ENCODE data around the gene OTOP1. TPM values are rescaled to one million over a fixed set of nuclear protein-coding genes. Genes with fewer than 3 reads are reported as not detected.
A peak's percentile ranks its signal among the peaks of the same experiment; 100 is the strongest.
"Not testable (repeated sequence)": the region's sequence is repeated elsewhere in the genome, so short reads cannot be mapped to it uniquely, and the experiment has no call there.

The OTOP1 gene
- total RNA-seq, 2 experiments from 2014 or later = not detected

DNA sequence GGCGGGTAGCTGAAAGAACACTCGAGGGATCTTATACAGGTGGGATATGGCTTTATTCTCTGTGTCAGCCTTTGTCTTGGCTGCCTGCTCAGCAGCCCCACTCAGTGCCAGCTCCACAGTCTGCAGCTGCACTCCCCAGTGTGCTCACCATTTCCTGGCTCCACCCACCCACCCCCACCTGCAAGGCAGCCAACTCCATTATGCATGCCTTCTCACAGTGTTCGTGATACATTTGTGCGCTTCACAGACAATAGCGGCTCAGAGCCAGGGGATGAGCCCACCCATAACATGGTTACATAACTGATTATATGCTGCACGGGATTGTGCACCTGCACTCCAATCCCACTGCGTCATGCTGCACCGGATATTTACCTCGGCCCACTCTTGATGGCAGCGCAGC lies 30.1 kb upstream of the OTOP1 start:
- H3K4me3 Mint-ChIP-seq = no peak overlapping the region
- no peaks in the 10 kb centered on the region for H3K36me3 Mint-ChIP-seq (ENCODE audit: low read depth)
- peaks cover 6% of the 10 kb centered on the region for H3K4me1 Mint-ChIP-seq (ENCODE audit: low read depth)
- H3K27me3 Mint-ChIP-seq (ENCODE audit: low read depth) = peaks cover 10% of the 10 kb centered on the region
- ATAC-seq (no peak), DNase-seq (no peak)
- CTCF ChIA-PET = interaction anchor here (0.9 to 2.8 kb wide), 5 partner anchors 9 to 175 kb away, joined by 3 to 9 read pairs (median 5); partner anchors contain the start of gene TMEM128
- H3K27ac Mint-ChIP-seq = no peak overlapping the region
- H3K9me3 Mint-ChIP-seq (ENCODE audit: insufficient read depth) = no peaks in the 10 kb centered on the region
- POLR2A ChIA-PET = interaction anchor here (0.6 kb wide), 1 partner anchor 177 kb away, joined by 3 read pairs; no protein-coding TSS in a partner anchor

DNA sequence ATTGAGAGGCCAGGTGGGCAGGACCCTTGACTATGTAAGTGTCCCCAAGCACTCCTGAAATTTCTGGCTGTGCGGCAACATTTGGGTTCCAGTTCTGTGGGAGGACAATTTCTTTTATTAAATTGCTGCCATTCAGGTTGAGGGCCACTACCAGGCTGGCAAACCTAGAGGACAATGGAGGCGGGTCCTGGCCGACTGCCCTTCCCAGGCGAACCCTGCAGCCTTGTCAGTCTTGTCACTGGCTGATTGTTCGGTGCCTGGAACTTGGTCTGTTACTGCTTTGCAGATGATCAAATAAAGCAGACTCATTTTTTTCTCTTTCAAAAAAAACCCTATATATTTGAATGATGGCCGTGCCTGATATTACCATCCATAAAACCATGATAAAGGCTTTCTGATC lies 27.9 kb upstream of the OTOP1 start:
- ChIA-PET CTCF (interaction anchor here (1.0 to 2.8 kb wide), 4 partner anchors 14 to 177 kb away, joined by 4 to 9 read pairs (median 5); no protein-coding TSS in a partner anchor), POLR2A (no interaction called here)
- H3K4me1 Mint-ChIP-seq (ENCODE audit: low read depth) = peaks cover 3% of the 10 kb centered on the region
- ATAC-seq (no peak), DNase-seq (no peak)
- no peak overlapping the region for H3K4me3 Mint-ChIP-seq
- no peaks in the 10 kb centered on the region for H3K36me3 Mint-ChIP-seq (ENCODE audit: low read depth)
- H3K9me3 Mint-ChIP-seq (ENCODE audit: insufficient read depth) = no peaks in the 10 kb centered on the region
- no peak overlapping the region for H3K27ac Mint-ChIP-seq
- peaks cover 10% of the 10 kb centered on the region for H3K27me3 Mint-ChIP-seq (ENCODE audit: low read depth)

DNA sequence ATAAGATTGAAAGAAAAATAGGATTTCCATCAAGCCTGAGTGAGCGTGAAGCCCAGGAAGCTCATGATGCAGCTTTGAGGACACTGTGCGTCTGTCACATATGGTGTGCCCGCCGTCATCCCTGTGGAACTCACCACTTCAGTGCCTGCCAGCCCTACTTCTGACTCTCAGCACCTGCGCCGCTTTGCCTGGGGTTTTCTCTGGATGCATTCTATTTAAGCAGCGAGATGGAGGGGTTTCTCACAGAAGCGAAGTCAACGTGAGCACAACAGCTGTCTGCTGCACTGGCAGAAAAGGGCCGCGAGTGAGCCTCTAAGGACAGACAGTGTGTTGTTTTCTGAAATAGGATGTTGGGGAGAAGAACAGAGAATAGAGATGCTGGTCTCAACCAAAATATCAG lies 27.5 kb upstream of the OTOP1 start:
- H3K27me3 Mint-ChIP-seq (ENCODE audit: low read depth) = peaks cover 10% of the 10 kb centered on the region
- no peak overlapping the region for H3K4me3 Mint-ChIP-seq
- CTCF ChIA-PET = interaction anchor here (1.0 to 2.8 kb wide), 3 partner anchors 14 to 178 kb away, joined by 4 to 9 read pairs (median 5); no protein-coding TSS in a partner anchor
- no peak for ATAC-seq
- H3K27ac Mint-ChIP-seq = no peak overlapping the region
- POLR2A ChIA-PET = no interaction called here
- H3K36me3 Mint-ChIP-seq (ENCODE audit: low read depth) = no peaks in the 10 kb centered on the region
- no peak for DNase-seq
- H3K9me3 Mint-ChIP-seq (ENCODE audit: insufficient read depth) = no peaks in the 10 kb centered on the region
- peaks cover 5% of the 10 kb centered on the region for H3K4me1 Mint-ChIP-seq (ENCODE audit: low read depth)

DNA sequence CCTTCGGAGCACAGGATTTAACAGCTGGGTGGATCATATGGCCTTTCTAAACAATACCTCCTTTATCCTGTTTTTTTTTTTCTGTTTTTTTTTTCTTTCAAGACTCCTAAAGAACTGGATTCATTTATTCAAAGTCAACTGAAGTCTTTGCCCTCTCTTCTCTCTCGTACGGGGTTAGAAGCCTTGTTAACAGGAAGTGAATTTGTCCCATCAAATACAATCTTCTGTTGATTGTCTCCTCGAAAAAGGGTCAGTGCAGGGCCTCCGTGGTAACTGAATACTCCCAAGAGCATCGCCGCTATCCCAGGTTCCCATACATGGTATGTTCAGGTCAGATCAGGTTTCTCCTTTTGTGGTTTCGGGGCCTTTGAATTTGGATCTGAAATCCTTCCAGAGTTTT lies 23.1 kb upstream of the OTOP1 start:
- Mint-ChIP-seq H3K4me1 (ENCODE audit: low read depth) (peaks cover 29% of the 10 kb centered on the region), H3K9me3 (ENCODE audit: insufficient read depth) (no peaks in the 10 kb centered on the region), H3K27ac (no peak overlapping the region), H3K36me3 (ENCODE audit: low read depth) (peaks cover 10% of the 10 kb centered on the region), H3K27me3 (ENCODE audit: low read depth) (peaks cover 7% of the 10 kb centered on the region), H3K4me3 (no peak overlapping the region)
- ChIA-PET POLR2A (no interaction called here), CTCF (interaction anchor here (2.1 to 5.5 kb wide), 2 partner anchors 10 to 83 kb away, joined by 5 to 58 read pairs; no protein-coding TSS in a partner anchor)
- ATAC-seq = no peak
- DNase-seq = no peak

DNA sequence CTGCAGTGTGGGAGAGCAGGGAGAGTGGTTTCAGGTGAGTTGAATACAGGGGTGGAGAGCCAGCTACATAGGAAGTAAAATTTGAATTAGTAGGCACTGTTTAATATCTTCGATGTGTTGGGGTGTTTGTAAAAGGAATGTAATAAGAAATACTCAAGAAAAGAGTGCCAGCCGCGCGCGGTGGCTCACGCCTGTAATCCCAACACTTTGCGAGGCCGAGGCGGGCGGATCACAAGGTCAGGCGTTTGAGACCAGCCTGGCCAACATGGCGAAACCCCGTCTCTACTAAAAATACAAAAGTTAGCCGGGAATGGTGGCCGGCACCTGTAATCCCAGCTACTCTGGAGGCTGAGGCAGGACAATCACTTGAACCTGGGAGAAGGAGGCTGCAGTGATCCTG lies 22.6 kb upstream of the OTOP1 start:
- Mint-ChIP-seq H3K36me3 (ENCODE audit: low read depth) (peaks cover 11% of the 10 kb centered on the region), H3K4me3 (peak overlapping the region; percentile 95), H3K4me1 (ENCODE audit: low read depth) (peaks cover 29% of the 10 kb centered on the region), H3K27ac (peak overlapping the region; percentile 98)
- CTCF ChIA-PET = interaction anchor here (1.1 to 5.5 kb wide), 6 partner anchors 11 to 182 kb away, joined by 4 to 58 read pairs (median 6); partner anchors contain the start of genes LYAR and ZBTB49
- not testable (repeated sequence) for H3K9me3 Mint-ChIP-seq (ENCODE audit: insufficient read depth); ATAC-seq; DNase-seq; H3K27me3 Mint-ChIP-seq (ENCODE audit: low read depth)
- POLR2A ChIA-PET = interaction anchor here (1.3 to 2.2 kb wide), 3 partner anchors 20 to 293 kb away, joined by 3 to 10 read pairs (median 6); no protein-coding TSS in a partner anchor

DNA sequence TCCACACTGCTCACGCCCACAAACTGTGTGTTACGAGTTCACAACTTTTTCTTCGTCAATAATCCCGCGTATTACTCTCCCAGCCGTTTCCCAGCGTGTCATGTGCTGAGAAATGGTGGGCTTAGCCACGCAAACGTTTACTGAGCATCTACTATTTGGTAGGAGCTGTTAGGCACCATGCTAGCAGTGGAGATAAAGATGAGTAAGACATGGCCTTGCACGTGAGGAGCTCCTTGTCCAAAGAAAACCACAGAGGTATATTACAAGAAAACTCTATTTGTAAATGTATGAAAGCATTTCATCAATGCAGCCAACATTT lies 22.1 kb upstream of the OTOP1 start:
- ChIA-PET CTCF (interaction anchor here (1.1 to 5.5 kb wide), 8 partner anchors 11 to 182 kb away, joined by 3 to 58 read pairs (median 6); partner anchors contain the start of genes LYAR and ZBTB49), POLR2A (interaction anchor here (1.0 to 2.2 kb wide), 11 partner anchors 11 to 695 kb away, joined by 3 to 10 read pairs (median 4); no protein-coding TSS in a partner anchor)
- Mint-ChIP-seq H3K4me1 (ENCODE audit: low read depth) (peaks cover 29% of the 10 kb centered on the region), H3K9me3 (ENCODE audit: insufficient read depth) (no peaks in the 10 kb centered on the region), H3K27me3 (ENCODE audit: low read depth) (peaks cover 3% of the 10 kb centered on the region), H3K4me3 (peak overlapping the region; percentile 95), H3K27ac (peak overlapping the region; percentile 98), H3K36me3 (ENCODE audit: low read depth) (peaks cover 15% of the 10 kb centered on the region)
- no peak for ATAC-seq
- DNase-seq = no peak

DNA sequence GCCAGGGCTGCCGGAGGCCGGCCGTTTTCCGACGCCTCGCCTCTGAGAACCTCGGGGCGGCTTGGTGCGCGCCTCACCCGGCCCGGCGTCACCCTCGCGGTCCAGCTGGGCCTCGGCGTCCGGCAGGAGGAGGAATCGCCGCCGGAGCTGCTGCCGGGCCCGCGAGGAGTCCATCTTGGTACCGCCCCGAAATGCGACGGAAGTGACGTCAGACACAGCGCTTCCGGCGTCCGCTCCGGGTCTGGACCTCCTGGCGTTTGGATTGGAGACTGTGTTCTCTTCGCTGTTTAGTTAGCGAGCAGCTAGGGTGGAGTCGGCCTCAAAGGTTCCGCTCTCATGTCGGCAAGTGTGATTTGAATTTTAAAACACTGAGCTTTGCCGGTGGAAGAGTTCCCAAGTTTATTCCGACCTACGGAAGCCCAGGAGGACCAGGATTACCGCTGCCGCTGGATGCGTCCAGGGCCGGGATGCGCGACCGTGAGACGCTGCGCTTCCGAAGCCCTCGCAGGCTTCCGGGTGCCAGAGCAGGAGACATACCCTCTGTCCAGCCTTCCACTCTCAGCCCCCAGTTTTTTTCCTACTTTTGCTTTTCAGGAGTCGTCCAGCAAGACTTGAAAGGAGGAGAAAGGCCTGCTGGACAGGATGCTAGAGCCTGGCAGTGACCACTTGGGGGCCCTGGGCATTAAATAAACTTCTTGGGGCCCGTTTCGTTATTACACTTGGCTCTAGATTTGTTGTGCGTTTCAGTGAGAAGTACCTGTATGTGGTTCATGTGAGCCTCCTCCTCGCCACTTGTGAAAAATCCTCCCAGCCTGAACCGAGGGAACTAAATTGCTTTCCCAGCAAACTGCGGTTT lies 21.5 kb upstream of the OTOP1 start, which contains the start of gene TMEM128:
Gene TMEM128, minus strand, starts transcription at position 195 of the 856 bp plus-strand sequence. Its CDS starts 21 bp downstream, at position 174.
- ATAC-seq (peak; percentile 97), DNase-seq (peak; percentile 94)
- Mint-ChIP-seq H3K4me3 (peak within 1 kb of the TSS; percentile 95), H3K36me3 (ENCODE audit: low read depth) (peaks cover 21% of the 10 kb centered on the region), H3K27me3 (ENCODE audit: low read depth) (no peaks in the 10 kb centered on the region), H3K4me1 (ENCODE audit: low read depth) (peaks cover 29% of the 10 kb centered on the region), H3K9me3 (ENCODE audit: insufficient read depth) (no peaks in the 10 kb centered on the region), H3K27ac (peak within 1 kb of the TSS; percentile 98)
- POLR2A ChIA-PET = interaction anchor here (0.5 to 2.2 kb wide), 24 partner anchors 10 to 696 kb away, joined by 3 to 10 read pairs (median 3); partner anchors contain the start of gene NSG1
- CTCF ChIA-PET = interaction anchor here (0.9 to 5.5 kb wide), 10 partner anchors 8 to 215 kb away, joined by 3 to 58 read pairs (median 5); partner anchors contain the start of genes LYAR and ZBTB49

DNA sequence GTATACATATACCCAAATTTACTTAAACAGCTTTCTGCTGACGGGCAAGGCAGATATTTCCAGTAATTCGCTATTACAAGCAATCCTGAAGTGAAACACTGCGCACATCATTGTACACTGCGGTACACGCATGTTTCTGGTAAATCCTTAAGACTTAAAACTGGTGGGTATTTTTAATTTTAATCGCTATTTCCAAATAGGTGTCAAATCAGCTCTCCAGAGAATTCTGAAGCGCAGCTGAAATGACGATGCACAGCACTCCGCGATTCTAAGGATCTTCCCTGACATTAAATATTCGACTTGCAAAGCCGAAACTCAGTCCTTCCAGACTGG lies 20.9 kb upstream of the OTOP1 start:
- Mint-ChIP-seq H3K36me3 (ENCODE audit: low read depth) (peaks cover 23% of the 10 kb centered on the region), H3K27ac (peak overlapping the region; percentile 98), H3K4me3 (peak overlapping the region; percentile 95), H3K9me3 (ENCODE audit: insufficient read depth) (no peaks in the 10 kb centered on the region), H3K4me1 (ENCODE audit: low read depth) (peaks cover 26% of the 10 kb centered on the region), H3K27me3 (ENCODE audit: low read depth) (no peaks in the 10 kb centered on the region)
- DNase-seq (no peak), ATAC-seq (peak; percentile 20)
- ChIA-PET CTCF (interaction anchor here (0.9 to 5.5 kb wide), 9 partner anchors 9 to 216 kb away, joined by 3 to 58 read pairs (median 5); partner anchors contain the start of genes LYAR and ZBTB49), POLR2A (interaction anchor here (0.5 to 2.2 kb wide), 23 partner anchors 10 to 696 kb away, joined by 3 to 10 read pairs (median 3); partner anchors contain the start of gene NSG1)

DNA sequence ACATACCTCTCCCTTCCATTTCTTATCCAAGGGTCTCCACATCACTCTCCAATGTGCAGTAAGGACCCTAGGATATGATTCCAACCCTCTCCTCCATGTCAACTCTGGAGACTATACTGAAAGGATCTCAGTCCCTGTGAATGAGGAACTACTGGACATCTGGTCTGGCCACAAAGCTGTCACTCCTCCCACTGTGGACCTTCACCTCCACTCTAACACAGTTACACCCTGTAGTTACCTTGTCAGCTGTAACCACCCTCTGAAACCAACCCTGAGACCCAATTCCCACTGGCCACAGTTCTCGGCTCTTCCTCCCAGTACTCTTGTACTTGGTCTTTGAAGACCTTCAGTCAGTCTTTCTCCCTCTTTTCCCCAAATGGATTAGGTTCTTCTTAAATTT lies 18.4 kb upstream of the OTOP1 start:
- peaks cover 32% of the 10 kb centered on the region for H3K36me3 Mint-ChIP-seq (ENCODE audit: low read depth)

DNA sequence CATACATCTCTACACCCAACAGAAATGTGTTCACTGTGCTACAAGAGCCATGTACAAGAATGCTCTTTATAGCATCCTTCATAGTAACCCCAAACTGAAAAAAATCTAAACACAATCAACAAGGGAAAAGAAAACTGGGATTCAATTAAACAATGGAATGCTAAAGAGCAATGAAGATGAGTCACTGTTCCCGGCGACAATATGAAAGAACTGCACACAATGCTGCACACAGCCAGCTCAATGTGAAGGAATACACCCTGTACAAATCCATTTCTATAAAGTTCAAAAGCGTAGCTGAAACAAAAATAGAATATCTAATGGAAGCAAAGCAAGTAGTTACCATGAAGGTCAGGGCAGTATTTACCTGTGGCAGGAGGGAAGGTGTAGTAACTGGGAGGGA lies 12.8 kb upstream of the OTOP1 start:
- H3K9me3 Mint-ChIP-seq (ENCODE audit: insufficient read depth); H3K27ac Mint-ChIP-seq; H3K4me1 Mint-ChIP-seq (ENCODE audit: low read depth); CTCF ChIA-PET; POLR2A ChIA-PET; ATAC-seq; H3K27me3 Mint-ChIP-seq (ENCODE audit: low read depth); DNase-seq; H3K4me3 Mint-ChIP-seq: not testable (repeated sequence)
- H3K36me3 Mint-ChIP-seq (ENCODE audit: low read depth) = peaks cover 48% of the 10 kb centered on the region

More for the DNA sequence above, 18.4 kb upstream of the OTOP1 start:
- Mint-ChIP-seq H3K27me3 (ENCODE audit: low read depth) (no peaks in the 10 kb centered on the region), H3K9me3 (ENCODE audit: insufficient read depth) (no peaks in the 10 kb centered on the region), H3K4me1 (ENCODE audit: low read depth) (peaks cover 26% of the 10 kb centered on the region), H3K27ac (no peak overlapping the region), H3K4me3 (no peak overlapping the region)
- ATAC-seq = no peak
- no peak for DNase-seq
- ChIA-PET CTCF (no interaction called here), POLR2A (no interaction called here)

DNA sequence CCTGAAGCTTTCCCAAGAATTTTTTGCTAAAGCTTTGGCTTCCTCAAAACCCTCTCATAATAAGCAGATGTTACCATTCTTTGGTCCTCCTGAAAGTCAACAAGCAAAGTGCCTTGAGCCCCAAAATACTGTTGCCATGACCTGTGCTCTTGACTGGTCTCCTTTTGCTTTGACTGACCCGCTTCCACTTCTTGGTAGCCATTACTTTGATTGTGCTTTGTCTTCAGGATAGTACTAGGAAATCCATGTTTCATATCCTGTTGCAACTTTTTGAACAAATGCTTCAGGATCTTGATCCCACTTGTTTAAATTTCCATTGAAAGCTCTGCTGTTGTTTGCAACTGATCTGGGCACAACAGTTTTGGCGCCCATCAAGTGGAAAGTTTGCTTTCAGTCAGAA lies 6.9 kb upstream of the OTOP1 start:
- DNase-seq (no peak), ATAC-seq (no peak)
- Mint-ChIP-seq H3K4me1 (ENCODE audit: low read depth) (no peaks in the 10 kb centered on the region), H3K27me3 (ENCODE audit: low read depth) (peaks cover 7% of the 10 kb centered on the region), H3K36me3 (ENCODE audit: low read depth) (peaks cover 22% of the 10 kb centered on the region), H3K9me3 (ENCODE audit: insufficient read depth) (no peaks in the 10 kb centered on the region), H3K4me3 (no peak overlapping the region), H3K27ac (no peak overlapping the region)
- CTCF ChIA-PET = no interaction called here
- POLR2A ChIA-PET = no interaction called here

DNA sequence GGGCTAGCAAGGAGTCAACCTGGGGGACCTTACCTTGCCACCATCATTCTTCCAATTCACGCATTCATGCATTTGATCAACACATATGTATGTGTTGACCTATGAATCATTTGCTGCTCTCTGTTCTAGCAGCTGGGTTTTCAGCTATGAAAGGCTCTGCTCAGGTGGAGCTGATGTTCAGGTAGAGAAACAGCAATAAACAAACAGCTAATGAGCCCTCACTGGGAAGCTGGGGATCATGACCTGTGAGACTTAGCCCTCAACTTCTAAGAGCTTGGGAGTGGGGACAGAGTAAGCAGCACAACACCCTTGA lies 1.6 kb upstream of the OTOP1 start:
- POLR2A ChIA-PET = interaction anchor here (0.9 kb wide), 1 partner anchor 20 kb away, joined by 3 read pairs; the partner anchor contains the start of gene TMEM128
- no peak overlapping the region for H3K4me3 Mint-ChIP-seq
- no peak for DNase-seq
- H3K4me1 Mint-ChIP-seq (ENCODE audit: low read depth) = peaks cover 3% of the 10 kb centered on the region
- H3K27ac Mint-ChIP-seq = no peak overlapping the region
- peaks cover 44% of the 10 kb centered on the region for H3K27me3 Mint-ChIP-seq (ENCODE audit: low read depth)
- H3K36me3 Mint-ChIP-seq (ENCODE audit: low read depth) = peaks cover 6% of the 10 kb centered on the region
- no peak for ATAC-seq
- no peaks in the 10 kb centered on the region for H3K9me3 Mint-ChIP-seq (ENCODE audit: insufficient read depth)
- CTCF ChIA-PET = no interaction called here

Measured in activated CD8-positive, alpha-beta T cell treated with anti-CD3 and anti-CD28 coated beads, Interleukin-2, amount 10 ng/mL, durations not matched to agents 7 days and 5 days (primary cell).